ENCODE results near the gene MPHOSPH9. TPM values are rescaled to one million over a fixed set of nuclear protein-coding genes. Genes with fewer than 3 reads are reported as not detected.
A peak's percentile ranks its signal among the peaks of the same experiment; 100 is the strongest.

Gene MPHOSPH9
- total RNA-seq, 1 experiment from 2014 or later = 60.5 TPM

DNA sequence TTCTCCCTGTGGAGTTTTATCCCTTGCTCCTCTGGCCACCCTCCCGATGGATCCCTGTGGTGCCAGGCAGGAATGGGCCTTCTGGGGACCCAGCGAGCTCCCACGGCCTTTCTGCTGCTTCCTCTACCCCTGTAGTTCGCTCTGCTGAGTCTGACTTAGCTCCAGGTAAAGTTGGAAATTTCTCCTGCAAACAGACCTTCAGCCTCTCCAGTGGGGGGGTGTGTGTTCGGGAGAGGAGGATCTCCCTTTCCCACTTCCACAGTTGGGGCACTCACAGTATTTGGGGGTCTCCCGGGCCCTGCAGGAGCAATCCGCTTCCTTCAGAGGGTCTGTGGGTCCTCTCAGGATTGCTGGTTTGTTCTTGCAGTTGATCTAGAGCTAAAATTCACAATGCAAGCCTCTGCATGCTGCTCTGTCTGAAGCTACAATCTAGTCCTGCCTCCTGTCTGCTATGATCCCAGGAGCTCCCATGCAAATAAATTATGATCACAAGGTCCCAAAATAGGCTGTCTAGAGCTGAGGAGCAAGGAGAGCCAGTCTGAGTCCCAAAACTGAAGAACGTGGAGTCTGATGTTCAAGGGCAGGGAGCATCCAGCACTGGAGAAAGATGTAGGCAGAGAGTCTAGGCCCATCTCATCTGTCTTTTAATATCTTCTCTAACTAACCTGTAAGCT, 18.6 kb upstream of the MPHOSPH9 start:
- Histone ChIP-seq H3K79me1 (ENCODE audit: insufficient read depth, low read depth, low read length, poor library complexity, severe bottlenecking) (peaks cover 4% of the 10 kb centered on the region), H3K9me3 (ENCODE audit: control insufficient read depth, low read depth, low read length) (no peaks in the 10 kb centered on the region), H3T11ph (ENCODE audit: low read length) (no peak overlapping the region), H3K18ac (ENCODE audit: insufficient read length, low read depth, low read length) (no peak overlapping the region), H3K9ac (ENCODE audit: extremely low read depth, insufficient read length, low read length) (no peak overlapping the region), H2AFZ (ENCODE audit: low read length) (no peak overlapping the region), H3K14ac (ENCODE audit: insufficient read depth, low read length) (no peak overlapping the region), H2BK120ac (ENCODE audit: low read depth, low read length, poor library complexity, severe bottlenecking) (no peak overlapping the region), H3K27ac (ENCODE audit: insufficient read length, low read depth, low read length) (no peak overlapping the region), H2BK12ac (ENCODE audit: insufficient read length, low read depth, low read length) (no peak overlapping the region), H4K91ac (ENCODE audit: insufficient read length, low read depth, low read length) (no peak overlapping the region), H4K8ac (replicated peaks; ENCODE audit: insufficient read length, low read depth, low read length) (no peak overlapping the region), H3K4me1 (ENCODE audit: insufficient read depth, low read length) (no peaks in the 10 kb centered on the region), H2BK20ac (ENCODE audit: low read depth, low read length, poor library complexity, severe bottlenecking) (no peak overlapping the region), H3K79me2 (ENCODE audit: insufficient read depth, low read length) (no peaks in the 10 kb centered on the region), H2AK5ac (ENCODE audit: insufficient read length, low read length) (no peak overlapping the region), H3K23me2 (ENCODE audit: insufficient read length, low read depth, low read length, poor library complexity, severe bottlenecking) (no peaks in the 10 kb centered on the region), H4K20me1 (ENCODE audit: control insufficient read depth, insufficient read depth, insufficient read length) (no peaks in the 10 kb centered on the region), H3K27me3 (ENCODE audit: insufficient read depth, low read length) (no peaks in the 10 kb centered on the region), H2BK15ac (ENCODE audit: low read depth, low read length) (no peak overlapping the region), H3K4ac (ENCODE audit: low read depth, low read length) (no peak overlapping the region), H3K56ac (ENCODE audit: insufficient read length, low read depth, low read length) (no peak overlapping the region), H3K23ac (ENCODE audit: insufficient read length, low read depth, low read length) (no peak overlapping the region), H2BK5ac (ENCODE audit: insufficient read length, low read length) (no peak overlapping the region), H3K4me2 (ENCODE audit: insufficient read depth, insufficient read length, low read length) (no peak overlapping the region), H4K5ac (ENCODE audit: insufficient read length, low read depth, low read length) (no peak overlapping the region)
- no CpG with 5 or more reads among the region's 8 CpGs for WGBS (ENCODE audit: extremely low coverage, insufficient read length, low lambda C conversion rate)
- Mint-ChIP-seq H3K4me1 (peaks cover 19 to 24% of the 10 kb centered on the region in 2 experiments), H3K27me3 (ENCODE audit: low read depth) (no peaks in the 10 kb centered on the region), H3K4me3 (no peak overlapping the region), H3K9me3 (peaks cover 26 to 33% of the 10 kb centered on the region in 2 experiments), H3K36me3 (ENCODE audit: insufficient read depth in 1 of 3, low read depth in 3 of 3) (peaks cover 57 to 79% (median 72%) of the 10 kb centered on the region in 3 experiments), H3K27ac (peak overlapping the region; percentile 73 to 96 (median 93); a peak in 6 of 7 replicates)
- no peak for TF ChIP-seq CTCF (conservative IDR thresholded peaks at IDR 0.05)
- no peak for DNase-seq
